D721Med (cell line): ENCODE data around the gene C11orf91.
A peak's percentile ranks its signal among the peaks of the same experiment; 100 is the strongest.
"Not testable (repeated sequence)": the region's sequence is repeated elsewhere in the genome, so short reads cannot be mapped to it uniquely, and the experiment has no call there.

Source experiments
- DNase-seq: peaks from one replicate; pipeline ENCODE4 v3.0.0; 2011; ENCODE audit warnings: low spot score; ENCODE audit not compliant: insufficient read length
- FAIRE-seq: peaks from 2 replicates; lab custom pipeline; 2011; peaks lifted over from hg19 to GRCh38; lab: Jason Lieb, UNC
- TF ChIP-seq, protein P1 (sequence below): IDR thresholded peaks from 2 replicates; pipeline ENCODE4 v1.5.1; 2012; ENCODE audit warnings: mild to moderate bottlenecking, control low read depth; ENCODE audit not compliant: insufficient read depth; ENCODE audit errors: missing control alignments

The C11orf91 gene

DNA sequence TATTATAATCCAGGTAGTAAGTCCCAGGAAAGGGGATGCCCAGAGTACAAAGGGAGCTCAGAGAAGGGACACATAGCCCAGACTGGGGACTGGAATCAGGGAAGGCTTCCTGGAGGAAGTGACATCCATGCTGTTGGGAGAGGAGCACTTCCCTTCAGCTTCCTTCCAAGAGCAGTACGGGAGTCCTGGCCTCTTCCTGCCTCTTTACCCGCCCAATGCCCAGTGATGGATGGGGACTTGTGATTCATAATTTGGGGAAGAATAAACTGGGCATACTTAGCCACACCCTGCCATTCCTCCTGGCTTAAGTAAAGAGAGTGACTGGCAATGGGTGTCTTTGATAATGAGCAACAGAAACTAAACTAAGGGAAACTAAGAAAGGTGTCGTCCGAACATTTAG, 11.5 kb downstream of the C11orf91 start:
- TF ChIP-seq, protein P1, sequence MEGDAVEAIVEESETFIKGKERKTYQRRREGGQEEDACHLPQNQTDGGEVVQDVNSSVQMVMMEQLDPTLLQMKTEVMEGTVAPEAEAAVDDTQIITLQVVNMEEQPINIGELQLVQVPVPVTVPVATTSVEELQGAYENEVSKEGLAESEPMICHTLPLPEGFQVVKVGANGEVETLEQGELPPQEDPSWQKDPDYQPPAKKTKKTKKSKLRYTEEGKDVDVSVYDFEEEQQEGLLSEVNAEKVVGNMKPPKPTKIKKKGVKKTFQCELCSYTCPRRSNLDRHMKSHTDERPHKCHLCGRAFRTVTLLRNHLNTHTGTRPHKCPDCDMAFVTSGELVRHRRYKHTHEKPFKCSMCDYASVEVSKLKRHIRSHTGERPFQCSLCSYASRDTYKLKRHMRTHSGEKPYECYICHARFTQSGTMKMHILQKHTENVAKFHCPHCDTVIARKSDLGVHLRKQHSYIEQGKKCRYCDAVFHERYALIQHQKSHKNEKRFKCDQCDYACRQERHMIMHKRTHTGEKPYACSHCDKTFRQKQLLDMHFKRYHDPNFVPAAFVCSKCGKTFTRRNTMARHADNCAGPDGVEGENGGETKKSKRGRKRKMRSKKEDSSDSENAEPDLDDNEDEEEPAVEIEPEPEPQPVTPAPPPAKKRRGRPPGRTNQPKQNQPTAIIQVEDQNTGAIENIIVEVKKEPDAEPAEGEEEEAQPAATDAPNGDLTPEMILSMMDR = no peak
- FAIRE-seq = no peak
- DNase-seq = no peak

DNA sequence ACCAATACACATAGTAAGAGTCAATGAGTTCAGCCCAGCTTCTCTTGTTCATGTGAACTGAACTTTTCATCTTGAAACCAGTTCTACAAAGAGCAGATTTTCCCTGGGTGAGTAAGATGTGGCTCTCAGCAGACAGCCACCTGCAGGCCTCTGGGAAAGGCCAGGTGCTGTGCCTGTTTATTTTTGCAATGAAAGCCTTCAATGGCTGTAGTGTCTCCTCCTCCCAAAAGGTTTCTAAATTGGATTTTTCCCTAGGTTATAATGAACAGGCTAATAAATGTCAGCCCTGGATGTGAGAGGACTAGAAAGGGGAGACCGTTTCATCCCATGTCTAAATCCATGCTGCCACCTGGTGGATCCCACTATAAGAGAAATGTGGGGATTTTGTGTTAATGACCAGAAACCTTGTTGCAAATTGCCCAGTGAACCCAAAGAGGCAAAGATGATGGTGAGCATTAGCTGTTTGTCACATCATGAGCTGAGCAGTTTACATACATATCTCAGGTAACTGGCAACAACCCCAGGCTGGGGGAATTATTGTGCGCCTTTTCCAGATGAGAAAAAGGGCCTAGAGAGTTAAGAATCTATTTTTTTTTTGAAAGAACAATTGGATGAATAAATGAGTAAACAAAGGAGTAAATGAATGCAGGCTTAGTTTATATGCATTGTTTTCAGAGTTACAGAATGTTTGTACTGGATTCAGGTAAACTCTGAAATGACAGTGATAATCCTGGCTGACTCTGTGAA, 12.7 kb downstream of the C11orf91 start:
- DNase-seq = peak; percentile 52
- TF ChIP-seq, protein P1 = peak; percentile 70

DNA sequence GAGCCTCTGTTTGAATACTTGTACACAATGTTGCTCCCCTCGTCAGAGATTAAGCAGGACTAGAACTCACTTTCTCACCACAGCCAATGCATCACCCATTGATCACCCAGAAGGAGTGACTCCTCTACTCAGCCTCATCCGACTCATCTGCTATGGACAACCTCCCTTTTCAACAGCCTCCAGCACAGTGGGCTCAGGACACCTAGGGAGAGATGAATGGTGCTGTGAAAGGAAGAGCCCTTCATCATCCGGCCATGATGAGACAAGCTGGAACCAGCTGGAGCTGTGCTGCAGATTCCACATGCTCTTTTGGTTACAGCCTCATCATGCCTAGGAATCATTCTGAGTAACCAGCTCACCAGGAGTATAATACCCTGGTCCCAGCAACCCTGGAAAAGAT, 15.5 kb downstream of the C11orf91 start:
- FAIRE-seq (no peak), DNase-seq (no peak)
- TF ChIP-seq, protein P1 = no peak

More for the DNA sequence above, 12.7 kb downstream of the C11orf91 start:
- peak; percentile 90 for FAIRE-seq

DNA sequence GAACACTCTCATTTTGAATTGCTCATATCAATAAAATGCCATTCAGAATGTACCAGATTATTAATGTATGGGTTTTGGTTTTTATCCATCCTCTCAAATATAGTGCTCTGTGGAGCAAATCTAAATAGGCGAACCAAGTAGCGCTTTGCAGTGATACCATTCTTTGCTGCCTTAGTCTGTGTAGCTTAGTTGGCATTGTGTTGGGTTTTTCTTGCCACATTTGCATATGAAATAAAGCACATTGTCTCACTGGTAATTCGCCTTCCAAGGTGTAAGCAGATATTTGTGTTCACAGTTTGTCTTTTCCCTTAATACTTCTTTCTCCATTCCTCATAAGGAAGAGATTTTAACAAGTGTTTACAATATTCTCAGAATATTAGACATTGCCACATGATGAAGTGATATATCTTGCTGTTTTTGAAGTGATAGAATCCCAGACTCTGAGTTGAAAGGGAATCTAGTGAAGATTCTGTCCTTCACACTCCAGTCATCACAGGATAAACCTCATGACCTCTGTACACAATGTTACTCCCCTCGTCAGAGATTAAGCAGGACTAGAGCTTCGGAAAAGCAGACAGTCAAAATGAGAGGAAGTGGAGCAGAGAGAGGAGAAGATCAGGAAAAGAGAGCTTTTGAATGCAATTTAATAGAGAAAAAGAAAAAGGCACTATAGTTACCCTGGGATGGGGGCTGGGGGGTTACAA, 16.5 kb downstream of the C11orf91 start:
- no peak for FAIRE-seq
- TF ChIP-seq, protein P1 = no peak

DNA sequence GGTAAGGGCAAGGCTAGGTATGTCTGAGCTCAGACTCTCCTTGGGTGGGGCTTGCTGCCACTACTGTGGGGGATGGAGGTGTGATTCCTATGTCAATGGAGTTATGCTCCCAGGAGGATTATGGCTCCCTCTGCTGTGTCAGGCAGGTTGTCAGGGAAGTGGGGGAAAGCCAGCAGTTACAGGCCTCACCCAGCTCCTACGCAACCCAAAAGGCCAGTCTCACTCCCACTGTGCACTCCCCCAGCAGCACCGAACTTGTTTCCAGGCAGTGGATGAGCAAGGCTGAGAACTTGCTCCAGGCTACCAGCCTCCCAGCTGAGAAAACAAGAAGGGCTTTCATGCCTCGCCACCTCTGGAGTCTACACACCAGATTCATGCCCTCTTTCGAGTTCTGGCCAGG, 18.2 kb downstream of the C11orf91 start:
- FAIRE-seq (no peak), DNase-seq (no peak)
- TF ChIP-seq, protein P1 = no peak

More for the DNA sequence above, 16.5 kb downstream of the C11orf91 start:
- no peak for DNase-seq

DNA sequence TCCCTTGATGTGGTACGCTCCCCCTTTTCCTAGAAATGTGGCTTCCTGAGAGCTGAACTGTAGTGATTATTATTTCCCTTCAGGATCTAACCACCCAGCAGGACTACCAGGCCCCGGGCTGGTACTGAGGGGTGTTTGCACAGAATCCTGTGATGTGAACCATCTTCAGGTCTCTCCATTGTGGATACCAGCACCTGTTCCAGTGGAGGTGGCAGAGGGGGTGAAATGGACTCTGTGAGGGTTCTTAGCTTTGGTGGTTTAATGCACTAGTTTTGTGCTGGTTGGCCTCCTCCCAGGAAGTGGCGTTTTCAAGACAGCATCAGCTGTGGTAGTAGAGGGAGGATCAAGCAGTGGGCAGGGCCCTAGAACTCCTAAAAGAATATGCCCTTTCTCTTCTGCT, 18.6 kb downstream of the C11orf91 start:
- TF ChIP-seq, protein P1 = no peak
- DNase-seq (no peak), FAIRE-seq (no peak)

DNA sequence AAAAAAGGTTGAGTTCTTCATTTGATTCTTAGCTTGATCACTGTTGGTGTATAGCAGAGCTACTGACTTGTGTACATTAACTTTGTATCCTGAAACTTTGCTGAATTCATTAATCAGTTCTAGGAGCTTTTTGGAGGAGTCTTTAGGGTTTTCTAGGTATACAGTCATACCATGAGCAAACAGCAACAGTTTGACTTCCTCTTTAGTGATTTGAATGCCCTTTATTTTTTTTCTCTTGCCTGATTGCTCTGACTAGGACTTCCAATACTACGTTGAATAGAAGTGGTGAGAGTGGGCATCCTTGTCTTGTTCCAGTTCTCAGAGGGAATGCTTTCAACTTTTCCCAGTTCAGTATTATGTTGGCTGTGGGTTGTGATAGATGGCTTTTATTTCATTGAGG, 22.0 kb downstream of the C11orf91 start:
- DNase-seq, FAIRE-seq: not testable (repeated sequence)
